HepG2 (cell line): ENCODE results near the gene THADA. TPM values are rescaled to one million over a fixed set of nuclear protein-coding genes. Genes with fewer than 3 reads are reported as not detected.

ENCODE experiments used
- ATAC-seq: fragments of 200-7000 bp; cut with Tn5 transposase; 3 replicates; pipeline ENCODE4 v1.9.1; 2020; ENCODE audit warnings: mild to moderate bottlenecking, moderate library complexity
- BruUV-seq: library from RNA; stranded (reverse); fragments of 400-500 nt; replicated peaks from 2 replicates; lab custom pipeline; 2021; lab: Mats Ljungman, UMichigan
- CTCF ChIA-PET: fragments of 300-600 bp; formaldehyde crosslinking; extraction: SDS; loops from one replicate; lab custom pipeline; 2021; ENCODE audit warnings: low total read pairs, inconsistent platforms, low intra/inter-chr PET ratio; lab: Yijun Ruan, JAX
- POLR2A ChIA-PET: fragments of 350-600 bp; sonication (Branson Sonifier 250); formaldehyde crosslinking; loops from one replicate; lab custom pipeline; 2020; ENCODE audit warnings: antibody characterized with exemption, inconsistent platforms; lab: Yijun Ruan, JAX
- DNase-seq: peaks from one replicate; pipeline ENCODE4 v3.0.0-alpha.2; 2015; ENCODE audit warnings: low spot score
- FAIRE-seq: peaks from 3 replicates; lab custom pipeline; 2011; peaks lifted over from hg19 to GRCh38; lab: Jason Lieb, UNC
- H2AFZ ChIP-seq: one replicate; pipeline ENCODE4 v1.6.1; 2011; ENCODE audit warnings: low read length, inconsistent platforms
- H3K27ac ChIP-seq: fragments of 300-600 bp; 3 replicates; pipeline ENCODE4 v1.8.0; 2011; ENCODE audit warnings: mixed run types, mild to moderate bottlenecking, mixed read lengths, low read length, inconsistent platforms; ENCODE audit not compliant: insufficient read depth; ENCODE audit errors: extremely low read length
- H3K27me3 ChIP-seq, 2 experiments: fragments of 200-600 bp in 1 of 2; 2 replicates in 1 of 2; 3 replicates in 1 of 2; pipeline versions ENCODE4 v1.6.0 to v1.8.0; 2011; ENCODE audit warnings: low read length in 2 of 2, mild to moderate bottlenecking in 2 of 2, moderate library complexity in 2 of 2, inconsistent platforms in 1 of 2; ENCODE audit not compliant: insufficient read depth in 2 of 2, control insufficient read depth in 1 of 2
- H3K36me3 ChIP-seq, 2 experiments: fragments of 200-600 bp in 1 of 2; replicated peaks in 1 of 2; 2 replicates in 1 of 2; 3 replicates in 1 of 2; pipeline versions ENCODE4 v1.5.1 to v1.8.0; 2011; ENCODE audit warnings: low read length in 2 of 2, inconsistent platforms in 1 of 2; ENCODE audit not compliant: insufficient read depth in 2 of 2, control insufficient read depth in 1 of 2
- H3K4me1 ChIP-seq: 2 replicates; pipeline ENCODE4 v1.5.1; 2012; ENCODE audit warnings: low read length, inconsistent platforms; ENCODE audit not compliant: insufficient read depth
- H3K4me2 ChIP-seq: 2 replicates; pipeline ENCODE4 v1.6.0; 2011; ENCODE audit warnings: low read depth, low read length, inconsistent platforms
- H3K4me3 ChIP-seq, 3 experiments: fragments of 200-600 bp in 1 of 3; sonication (generic), shearing (Covaris generic) in 1 of 3; replicated peaks in 1 of 3; 2 replicates each; pipeline ENCODE4 v1.5.1; 2011 to 2016; ENCODE audit warnings: low read length in 3 of 3, inconsistent platforms in 2 of 3, low read depth in 2 of 3, mild to moderate bottlenecking in 2 of 3, control low read depth in 1 of 3, mixed read lengths in 1 of 3; ENCODE audit not compliant: insufficient read depth in 1 of 3
- H3K79me2 ChIP-seq: one replicate; pipeline ENCODE4 v1.6.1; 2011; ENCODE audit warnings: low read length, inconsistent platforms; ENCODE audit not compliant: insufficient read depth
- H3K9ac ChIP-seq: 2 replicates; pipeline ENCODE4 v1.6.0; 2011; ENCODE audit warnings: mild to moderate bottlenecking, low read depth, low read length, inconsistent platforms; ENCODE audit not compliant: insufficient read depth
- H3K9me3 ChIP-seq: 2 replicates; pipeline ENCODE4 v1.5.1; 2012; ENCODE audit warnings: mild to moderate bottlenecking, low read length
- H4K20me1 ChIP-seq: 2 replicates; pipeline ENCODE4 v1.6.0; 2011; ENCODE audit warnings: inconsistent platforms, mild to moderate bottlenecking, low read length, moderate library complexity; ENCODE audit not compliant: insufficient read depth
- ETV6 ChIP-seq: sonication (generic); formaldehyde crosslinking; conservative IDR thresholded peaks from 2 replicates; pipeline ENCODE4 v1.4.0; 2020; ENCODE audit warnings: missing genetic modification reagents
- NBN ChIP-seq: fragments of 450-650 bp; conservative IDR thresholded peaks from 2 replicates; pipeline ENCODE4 v1.6.1; 2017
- RBM39 ChIP-seq: fragments of 200-400 bp; formaldehyde crosslinking; IDR thresholded peaks from one replicate; pipeline ENCODE4 v1.6.1; 2018; ENCODE audit warnings: antibody characterized with exemption, mild to moderate bottlenecking, low read depth, low read length; ENCODE audit not compliant: poor library complexity, severe bottlenecking
- STAG1 ChIP-seq: sonication (generic); formaldehyde crosslinking; IDR thresholded peaks from 2 replicates; pipeline ENCODE4 v1.4.0; 2020; ENCODE audit warnings: missing genetic modification reagents
- THAP9 ChIP-seq: sonication (generic); formaldehyde crosslinking; IDR thresholded peaks from 2 replicates; pipeline ENCODE4; 2020; ENCODE audit warnings: missing genetic modification reagents, mild to moderate bottlenecking, borderline replicate concordance
- TOPORS ChIP-seq: sonication (generic); formaldehyde crosslinking; IDR thresholded peaks from 2 replicates; pipeline ENCODE4 v1.8.0; 2023; ENCODE audit warnings: mild to moderate bottlenecking, missing genetic modification reagents
- ZNF253 ChIP-seq: sonication (generic); formaldehyde crosslinking; IDR thresholded peaks from 2 replicates; pipeline ENCODE4 v1.8.0; 2022; ENCODE audit warnings: mild to moderate bottlenecking, missing genetic modification reagents, borderline replicate concordance
- ZNF33A ChIP-seq: sonication (generic); formaldehyde crosslinking; IDR thresholded peaks from 2 replicates; pipeline ENCODE4 v1.5.1; 2020; ENCODE audit warnings: missing genetic modification reagents, mild to moderate bottlenecking, moderate library complexity, borderline replicate concordance
- ZNF432 ChIP-seq: sonication (generic); formaldehyde crosslinking; IDR thresholded peaks from 2 replicates; pipeline ENCODE4 v1.5.0; 2020; ENCODE audit warnings: missing genetic modification reagents, mild to moderate bottlenecking, borderline replicate concordance
- WGBS: methylation state at CpG from one replicate; pipeline ENCODE4 v1.1.6; 2017; ENCODE audit warnings: low lambda C conversion rate; 5-methylcytosine and 5-hydroxymethylcytosine counted together
- in situ Hi-C: cut with HindIII; loops from 2 replicates; pipeline ENCODE4 v1.10.0; 2017; ENCODE audit warnings: low pct_unique_long_range_greater_than_20kb; ENCODE audit not compliant: extremely low pct_ligation_motif_present
- intact Hi-C: fragments of 100-400 bp; cut with micrococcal nuclease; formaldehyde crosslinking; loops from one replicate; pipeline ENCODE4 v1.10.0; 2022; ENCODE audit not compliant: unreplicated experiment
- polyA plus RNA-seq, 8 experiments: library from polyadenylated mRNA; depleted of rRNA in 3 of 8; stranded (reverse) in 7 of 8; unstranded in 1 of 8; fragments of >200 nt; fragmentation: Illumina TruSeq in 4 of 8; extraction: Trizol in 4 of 8; gene quantifications; 2 replicates each; pipeline versions ENCODE4 v1.2.1 to v1.2.3, GENCODE V29; 2011 to 2016; ENCODE audit warnings: low read depth in 4 of 8, missing spikeins in 1 of 8, mixed read lengths in 1 of 8; ENCODE audit not compliant: insufficient read depth in 1 of 8
- total RNA-seq, 5 experiments: library from RNA; depleted of rRNA; stranded (reverse); fragments of >200 nt; fragmentation: Illumina TruSeq; extraction: Trizol; gene quantifications; 2 replicates each; pipeline ENCODE4 v1.2.3, GENCODE V29; 2016; ENCODE audit warnings: low read depth in 1 of 5

THADA gene
- total and polyA plus RNA-seq, 2 of the 13 experiments (the other 11 are each of a cell fraction or from before 2014, with no cell fraction given) = 12.7 to 21.7 TPM

GRCh38 chr2:43569921-43570320 lies 25.9 kb downstream of the THADA start:
- peaks cover 17 to 60% of the 10 kb centered on the region in 2 experiments for H3K36me3 ChIP-seq
- 100% methylated on average over 3 of the region's 3 CpGs for WGBS
- FAIRE-seq = no peak
- H3K27me3 ChIP-seq = no peaks in the 10 kb centered on the region
- no TSS peak for BruUV-seq
- in situ Hi-C loops (no loop called here), intact Hi-C loops (no loop called here)
- no peak overlapping the region for H3K9ac ChIP-seq
- no peaks in the 10 kb centered on the region for H3K9me3 ChIP-seq
- no peaks in the 10 kb centered on the region for H4K20me1 ChIP-seq
- no peak for ATAC-seq
- TF ChIP-seq STAG1 (no peak), ZNF253 (CRISPR knock-in tag) (no peak), NBN (no peak), THAP9 (CRISPR knock-in tag) (no peak), RBM39 (no peak), ETV6 (CRISPR knock-in tag) (no peak), TOPORS (CRISPR knock-in tag) (no peak), ZNF33A (no peak), ZNF432 (no peak)
- no peak overlapping the region for H3K27ac ChIP-seq
- DNase-seq = no peak
- ChIA-PET CTCF (no interaction called here), POLR2A (no interaction called here)
- H3K4me2 ChIP-seq = no peak overlapping the region
- H3K4me1 ChIP-seq = no peaks in the 10 kb centered on the region
- no peak overlapping the region for H2AFZ ChIP-seq
- H3K79me2 ChIP-seq = no peaks in the 10 kb centered on the region
- H3K4me3 ChIP-seq = no peak overlapping the region
